Subcutaneous abdominal adipose tissue (tissue), 5 donors: ENCODE data around the gene ACTR3.

Source experiments
- H3K27ac ChIP-seq: one replicate; pipeline ENCODE4 v1.7.0; 2013; ENCODE audit warnings: low read depth, mild to moderate bottlenecking, inconsistent platforms, low read length, moderate library complexity
- H3K27me3 ChIP-seq, 5 donors: one replicate each; pipeline ENCODE4 v1.7.0; 2013; ENCODE audit warnings: low read length in 5 of 5, inconsistent platforms in 1 of 5; ENCODE audit not compliant: control insufficient read depth in 5 of 5, insufficient read depth in 4 of 5
- H3K36me3 ChIP-seq, 5 donors: one replicate each; pipeline ENCODE4 v1.7.0; 2013; ENCODE audit warnings: low read length in 5 of 5; ENCODE audit not compliant: control insufficient read depth in 5 of 5, insufficient read depth in 5 of 5
- H3K4me1 ChIP-seq, 5 donors: one replicate each; pipeline ENCODE4 v1.7.0; 2013; ENCODE audit warnings: low read length in 5 of 5, mild to moderate bottlenecking in 3 of 5, moderate library complexity in 1 of 5; ENCODE audit not compliant: control insufficient read depth in 5 of 5, insufficient read depth in 5 of 5
- H3K4me3 ChIP-seq, 5 donors: one replicate each; pipeline ENCODE4 v1.7.0; 2013; ENCODE audit warnings: low read length in 5 of 5, low read depth in 1 of 5
- H3K9ac ChIP-seq, 5 donors: one replicate each; pipeline ENCODE4 v1.7.0; 2013; ENCODE audit warnings: low read length in 5 of 5, mild to moderate bottlenecking in 4 of 5, moderate library complexity in 3 of 5
- H3K9me3 ChIP-seq, 5 donors: one replicate each; pipeline ENCODE4 v1.7.0; 2013; ENCODE audit warnings: low read length in 5 of 5; ENCODE audit not compliant: control insufficient read depth in 5 of 5
- donor health status: healthy.
- donor health status: healthy.
- donor health status: healthy.
- donor health status: healthy.
- donor health status: healthy.

ACTR3 gene

DNA sequence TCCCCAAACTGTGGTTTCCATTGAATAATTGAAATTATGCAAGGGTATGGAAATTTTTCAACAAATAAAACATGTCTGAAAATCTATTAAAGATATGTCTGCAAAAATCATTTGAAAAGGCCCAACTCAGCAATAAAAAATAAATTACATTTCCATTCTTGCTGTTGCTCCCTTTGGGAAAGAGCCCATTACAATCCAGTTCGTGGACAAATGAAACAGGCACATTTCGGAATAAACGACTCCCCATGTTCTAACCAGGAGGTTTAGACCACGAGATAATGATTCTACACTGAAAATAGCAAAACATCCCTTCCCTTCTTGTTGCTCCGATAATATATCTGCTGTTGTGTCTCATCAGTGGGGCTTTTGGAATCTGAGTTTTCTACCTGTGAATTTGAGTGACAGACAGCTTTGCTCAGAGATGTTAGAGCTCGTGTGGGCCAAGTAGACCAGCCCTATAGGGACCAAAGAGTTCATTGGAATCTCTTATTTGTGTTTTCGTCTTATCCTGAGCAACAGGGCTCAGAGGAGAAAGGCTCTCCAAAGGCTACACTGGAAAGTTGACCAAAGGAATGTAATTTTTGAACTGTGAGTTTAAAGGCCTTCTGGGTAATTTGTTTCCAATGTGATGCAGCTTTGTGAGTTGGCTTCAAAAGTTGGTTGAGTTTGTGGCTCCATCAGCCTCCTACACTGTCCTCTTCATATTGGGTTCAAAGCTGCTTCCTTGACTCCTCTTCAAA lies 119.5 kb downstream of the ACTR3 start:
- Histone ChIP-seq H3K27me3 (peaks cover 0 to 5% (median 0%) of the 10 kb centered on the region in 5 donors), H3K27ac (no peak overlapping the region), H3K9ac (no peak overlapping the region), H3K4me3 (no peak overlapping the region), H3K36me3 (no peaks in the 10 kb centered on the region), H3K9me3 (peaks cover 0 to 4% (median 0%) of the 10 kb centered on the region in 5 donors), H3K4me1 (no peaks in the 10 kb centered on the region)

- H3K4me3 ChIP-seq: no peak overlapping the region
- H3K36me3 ChIP-seq: no peaks in the 10 kb centered on the region
- no peaks in the 10 kb centered on the region for H3K27me3 ChIP-seq
- H3K9me3 ChIP-seq: no peaks in the 10 kb centered on the region
- H3K9ac ChIP-seq: no peak overlapping the region
- no peaks in the 10 kb centered on the region for H3K4me1 ChIP-seq
- H3K27ac ChIP-seq: no peak overlapping the region
Observed at GRCh38 chr2:114010001-114010400, 120.1 kb downstream of the ACTR3 start.

- H3K9ac ChIP-seq: no peak overlapping the region
- no peaks in the 10 kb centered on the region for H3K27me3 ChIP-seq
- H3K4me3 ChIP-seq: no peak overlapping the region
- no peak overlapping the region for H3K27ac ChIP-seq
- H3K9me3 ChIP-seq: no peaks in the 10 kb centered on the region
- no peaks in the 10 kb centered on the region for H3K36me3 ChIP-seq
- no peaks in the 10 kb centered on the region for H3K4me1 ChIP-seq
Observed at GRCh38 chr2:114011713-114012112, 121.8 kb downstream of the ACTR3 start.
